Ishikawa (cell line): Measurements from ENCODE around the gene HTR3A.

Experiments used
- CEBPB ChIP-seq: IDR thresholded peaks from 2 replicates; pipeline ENCODE4 v1.6.1; 2012
- CREB1 ChIP-seq: IDR thresholded peaks from 2 replicates; pipeline ENCODE4 v1.6.1; 2012; ENCODE audit warnings: low read depth
- EGR1 ChIP-seq: IDR thresholded peaks from 2 replicates; pipeline ENCODE4 v1.6.1; 2012
- EP300 ChIP-seq: IDR thresholded peaks from 2 replicates; pipeline ENCODE4 v1.6.1; 2012; ENCODE audit warnings: borderline replicate concordance
- FOXM1 ChIP-seq: IDR thresholded peaks from 2 replicates; pipeline ENCODE4 v1.6.1; 2012; ENCODE audit warnings: low read depth, borderline replicate concordance
- MAX ChIP-seq: IDR thresholded peaks from 2 replicates; pipeline ENCODE4 v1.6.1; 2012
- NFIC ChIP-seq: IDR thresholded peaks from 2 replicates; pipeline ENCODE4 v1.6.1; 2012
- RAD21 ChIP-seq: IDR thresholded peaks from 2 replicates; pipeline ENCODE4 v1.6.1; 2012; ENCODE audit warnings: low read depth
- REST ChIP-seq: IDR thresholded peaks from 2 replicates; pipeline ENCODE4 v1.6.1; 2012; ENCODE audit warnings: low read depth, mild to moderate bottlenecking
- TAF1 ChIP-seq: IDR thresholded peaks from 2 replicates; pipeline ENCODE4 v1.6.1; 2012; ENCODE audit warnings: low read depth, mild to moderate bottlenecking
- TCF12 ChIP-seq: IDR thresholded peaks from 2 replicates; pipeline ENCODE4 v1.6.1; 2012; ENCODE audit warnings: low read depth
- TEAD4 ChIP-seq: IDR thresholded peaks from 2 replicates; pipeline ENCODE4 v1.6.1; 2012
- USF1 ChIP-seq: IDR thresholded peaks from 2 replicates; pipeline ENCODE4 v1.6.1; 2012
- YY1 ChIP-seq: IDR thresholded peaks from 2 replicates; pipeline ENCODE4 v1.6.1; 2012; ENCODE audit warnings: low read depth
- ZBTB7A ChIP-seq: IDR thresholded peaks from 2 replicates; pipeline ENCODE4 v1.6.1; 2012; ENCODE audit warnings: low read depth

The HTR3A gene

GRCh38 chr11:114025329-114025907 lies 50.5 kb downstream of the HTR3A start:
- no peak for TF ChIP-seq TEAD4
- TF ChIP-seq USF1, result no peak
- TF ChIP-seq CEBPB, result no peak
- no peak for TF ChIP-seq ZBTB7A
- no peak for TF ChIP-seq TAF1
- no peak for TF ChIP-seq EP300

GRCh38 chr11:114026355-114026754 lies 51.4 kb downstream of the HTR3A start:
- TF ChIP-seq USF1 (no peak), EGR1 (no peak), ZBTB7A (no peak), FOXM1 (no peak), CREB1 (no peak), REST (no peak), YY1 (no peak), NFIC (no peak), TAF1 (no peak), RAD21 (no peak), TCF12 (no peak)

GRCh38 chr11:114027391-114027790 lies 52.5 kb downstream of the HTR3A start:
- TF ChIP-seq EP300 (no peak), CREB1 (no peak), NFIC (no peak), RAD21 (no peak), ZBTB7A (no peak), TEAD4 (no peak), MAX (no peak), YY1 (no peak), REST (no peak), TCF12 (no peak), FOXM1 (no peak), CEBPB (no peak), TAF1 (no peak), EGR1 (no peak), USF1 (no peak)

GRCh38 chr11:114027926-114028325 lies 53.0 kb downstream of the HTR3A start:
- no peak for TF ChIP-seq TCF12
- TF ChIP-seq YY1, result no peak
- no peak for TF ChIP-seq CREB1
- TF ChIP-seq MAX, result no peak
- no peak for TF ChIP-seq REST
- TF ChIP-seq FOXM1, result no peak
- no peak for TF ChIP-seq EGR1
- no peak for TF ChIP-seq ZBTB7A
- TF ChIP-seq RAD21, result no peak
- TF ChIP-seq TEAD4, result no peak
- TF ChIP-seq EP300, result no peak
